CD14-positive monocyte (primary cell): ENCODE measurements around the gene DOCK4. TPM values are rescaled to one million over a fixed set of nuclear protein-coding genes. Genes with fewer than 3 reads are reported as not detected.

Source experiments
- DNase-seq, 3 donors: peaks; one replicate each; pipeline ENCODE4 v3.0.0-alpha.2; 2011 to 2022
- H2AFZ ChIP-seq: 2 replicates; pipeline ENCODE4 v1.6.0; 2012; ENCODE audit warnings: mild to moderate bottlenecking, low read depth, low read length, inconsistent platforms; ENCODE audit not compliant: insufficient read depth, poor library complexity, severe bottlenecking
- H3K27ac ChIP-seq, 2 donors: 1 replicate in 1 of 2; 2 replicates in 1 of 2; pipeline ENCODE4 v1.5.1; 2012 to 2013; ENCODE audit warnings: low read length in 2 of 2, control low read depth in 1 of 2, inconsistent platforms in 1 of 2, low read depth in 1 of 2, mild to moderate bottlenecking in 1 of 2
- H3K27me3 ChIP-seq, 2 donors: one replicate each; pipeline versions ENCODE4 v1.6.0 to v1.6.1; 2011 to 2013; ENCODE audit warnings: low read length in 2 of 2; ENCODE audit not compliant: control insufficient read depth in 2 of 2, insufficient read depth in 2 of 2
- H3K36me3 ChIP-seq, 2 donors: replicated peaks in 1 of 2; 1 replicate in 1 of 2; 2 replicates in 1 of 2; pipeline versions ENCODE4 v1.5.1 to v1.6.1; 2012 to 2013; ENCODE audit warnings: low read length in 2 of 2, control low read depth in 1 of 2, inconsistent platforms in 1 of 2, mild to moderate bottlenecking in 1 of 2; ENCODE audit not compliant: insufficient read depth in 2 of 2, control insufficient read depth in 1 of 2
- H3K4me1 ChIP-seq, 2 donors: 1 replicate in 1 of 2; 2 replicates in 1 of 2; pipeline versions ENCODE4 v1.5.1 to v1.6.1; 2012 to 2013; ENCODE audit warnings: low read length in 2 of 2, control low read depth in 1 of 2, inconsistent platforms in 1 of 2, mild to moderate bottlenecking in 1 of 2, moderate library complexity in 1 of 2; ENCODE audit not compliant: insufficient read depth in 2 of 2, control insufficient read depth in 1 of 2
- H3K4me2 ChIP-seq: replicated peaks from 2 replicates; pipeline ENCODE3; 2012; ENCODE audit warnings: low read length, moderate library complexity, mild to moderate bottlenecking; ENCODE audit not compliant: poor library complexity, severe bottlenecking; ENCODE audit errors: extremely low read depth
- H3K4me3 ChIP-seq, 3 experiments: fragments of 200-600 bp in 1 of 3; sonication (generic) in 1 of 3; replicated peaks in 1 of 3; 1 replicate in 2 of 3; 2 replicates in 1 of 3; pipeline ENCODE4 v1.5.1; 2011 to 2013; ENCODE audit warnings: low read length in 3 of 3, mild to moderate bottlenecking in 3 of 3, control low read depth in 2 of 3, low read depth in 2 of 3, inconsistent platforms in 1 of 3, moderate library complexity in 1 of 3
- H3K79me2 ChIP-seq: 2 replicates; pipeline ENCODE4 v1.6.0; 2012; ENCODE audit warnings: mild to moderate bottlenecking, control low read depth, inconsistent platforms, low read length, moderate library complexity; ENCODE audit not compliant: insufficient read depth
- H3K9ac ChIP-seq: 2 replicates; pipeline ENCODE4 v1.6.0; 2017; ENCODE audit warnings: low read length, mild to moderate bottlenecking; ENCODE audit not compliant: insufficient read depth, poor library complexity, severe bottlenecking
- H3K9me3 ChIP-seq, 2 donors: replicated peaks in 1 of 2; 1 replicate in 1 of 2; 2 replicates in 1 of 2; pipeline versions ENCODE4 v1.5.1 to v1.6.1; 2012 to 2013; ENCODE audit warnings: low read length in 2 of 2, control low read depth in 1 of 2; ENCODE audit not compliant: control insufficient read depth in 1 of 2, insufficient read depth in 1 of 2
- H4K20me1 ChIP-seq: 2 replicates; pipeline ENCODE4 v1.6.0; 2012; ENCODE audit warnings: mild to moderate bottlenecking, low read length, control low read depth, moderate library complexity; ENCODE audit not compliant: insufficient read depth
- H3K27ac Mint-ChIP-seq, 7 donors: one replicate each; pipeline ENCODE4 v1.8.0; 2020; ENCODE audit warnings: mild to moderate bottlenecking in 7 of 7, mixed read lengths in 7 of 7, moderate library complexity in 6 of 7, inconsistent platforms in 2 of 7
- H3K27me3 Mint-ChIP-seq, 3 donors: one replicate each; pipeline ENCODE4 v1.8.0; 2021 to 2022; ENCODE audit warnings: low read depth in 3 of 3, mild to moderate bottlenecking in 3 of 3, mixed read lengths in 3 of 3, moderate library complexity in 3 of 3, inconsistent platforms in 1 of 3
- H3K36me3 Mint-ChIP-seq, 2 donors: one replicate each; pipeline ENCODE4 v1.8.0; 2020; ENCODE audit warnings: mixed read lengths in 2 of 2, inconsistent platforms in 1 of 2, mild to moderate bottlenecking in 1 of 2
- H3K4me1 Mint-ChIP-seq: one replicate; pipeline ENCODE4 v1.8.0; 2020; ENCODE audit warnings: mild to moderate bottlenecking, mixed read lengths
- H3K4me3 Mint-ChIP-seq, 2 donors: one replicate each; pipeline ENCODE4 v1.8.0; 2020; ENCODE audit warnings: mild to moderate bottlenecking in 2 of 2, mixed read lengths in 2 of 2, moderate library complexity in 1 of 2
- H3K9me3 Mint-ChIP-seq, 7 donors: one replicate each; pipeline ENCODE4 v1.8.0; 2020 to 2022; ENCODE audit warnings: mixed read lengths in 7 of 7, mild to moderate bottlenecking in 6 of 7, moderate library complexity in 6 of 7, inconsistent platforms in 2 of 7
- WGBS: methylation state at CpG from one replicate; pipeline ENCODE4 v1.1.5; 2013; ENCODE audit warnings: missing lambda C conversion rate; ENCODE audit not compliant: insufficient coverage; 5-methylcytosine and 5-hydroxymethylcytosine counted together
- intact Hi-C, 2 donors: fragments of 100-400 bp; cut with micrococcal nuclease; formaldehyde crosslinking; loops; one replicate each; pipeline versions ENCODE4 v1.15.0 to v1.15.1; 2023
- polyA plus RNA-seq, 3 donors: library from polyadenylated mRNA; depleted of rRNA in 1 of 3; unstranded in 2 of 3; stranded (reverse) in 1 of 3; fragments of 300-500 nt in 2 of 3; fragments of >200 nt in 1 of 3; fragmentation: Illumina TruSeq in 2 of 3; gene quantifications; 1 replicate in 2 of 3; 2 replicates in 1 of 3; pipeline ENCODE4 v1.2.3, GENCODE V29; 2012 to 2021
- TF ChIP-seq, protein P1 (sequence below): fragments of 200-600 bp; IDR thresholded peaks from one replicate; pipeline ENCODE4 v1.8.0; 2022; ENCODE audit warnings: antibody characterized with exemption, mild to moderate bottlenecking

DOCK4 gene
- polyA plus RNA-seq, 3 donors, result 1.3 to 5.0 (median 2.7) TPM

DNA sequence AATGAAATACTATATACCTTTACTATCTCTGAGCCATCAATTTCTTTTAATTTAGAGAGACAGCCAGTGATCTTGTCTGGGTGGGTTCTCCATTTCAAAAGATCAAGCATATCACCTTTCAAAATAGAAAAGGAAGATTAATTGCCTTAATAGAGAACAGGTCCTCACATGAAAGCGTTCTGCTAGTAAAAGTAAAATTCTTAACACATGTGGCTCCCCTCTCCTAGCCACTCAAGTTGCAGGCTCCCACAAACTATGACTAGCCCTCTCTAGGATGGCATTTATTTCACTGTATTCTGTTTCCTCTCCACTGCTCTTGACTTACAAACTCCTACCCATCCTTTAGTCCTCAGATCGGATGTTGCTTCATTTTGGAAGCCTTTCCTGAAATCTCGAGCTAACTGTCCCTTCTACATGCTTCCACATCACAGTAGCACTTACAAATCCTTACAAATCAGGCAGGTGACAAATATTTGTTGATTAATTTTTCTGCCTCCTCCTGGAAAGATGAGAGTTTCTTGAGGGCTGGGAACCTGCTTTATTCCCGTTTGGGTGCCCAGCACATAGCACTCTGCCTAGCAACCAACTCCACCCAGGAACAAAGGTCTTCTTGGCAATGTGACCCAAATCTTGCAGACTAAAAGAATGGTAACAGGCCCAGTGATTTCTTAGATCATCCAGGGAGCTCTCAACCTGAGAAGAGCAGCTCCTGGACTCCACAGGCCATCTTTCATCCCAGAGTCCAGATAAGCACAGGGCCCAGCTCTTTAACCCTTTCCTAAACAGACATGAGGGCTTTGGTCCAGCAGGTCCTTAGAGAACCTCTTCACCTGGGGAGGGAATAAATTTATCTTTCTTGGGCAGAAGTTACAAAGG is 333.5 kb downstream of the DOCK4 start:
- no peak overlapping the region for H3K4me3 ChIP-seq
- H3K27me3 ChIP-seq, result no peaks in the 10 kb centered on the region
- Mint-ChIP-seq H3K4me3 (no peak overlapping the region), H3K36me3 (no peaks in the 10 kb centered on the region), H3K27ac (peak overlapping the region in 1 of 7 donors; percentile 11), H3K4me1 (no peaks in the 10 kb centered on the region), H3K9me3 (no peaks in the 10 kb centered on the region), H3K27me3 (peaks cover 0 to 2% (median 0%) of the 10 kb centered on the region in 3 donors)
- intact Hi-C loops, result no loop called here
- H2AFZ ChIP-seq, result no peak overlapping the region
- no peak overlapping the region for H3K27ac ChIP-seq
- no peaks in the 10 kb centered on the region for H3K9me3 ChIP-seq
- H3K36me3 ChIP-seq, result no peaks in the 10 kb centered on the region
- no peak for DNase-seq
- H3K79me2 ChIP-seq, result no peaks in the 10 kb centered on the region
- H3K9ac ChIP-seq, result no peak overlapping the region
- TF ChIP-seq, protein P1, sequence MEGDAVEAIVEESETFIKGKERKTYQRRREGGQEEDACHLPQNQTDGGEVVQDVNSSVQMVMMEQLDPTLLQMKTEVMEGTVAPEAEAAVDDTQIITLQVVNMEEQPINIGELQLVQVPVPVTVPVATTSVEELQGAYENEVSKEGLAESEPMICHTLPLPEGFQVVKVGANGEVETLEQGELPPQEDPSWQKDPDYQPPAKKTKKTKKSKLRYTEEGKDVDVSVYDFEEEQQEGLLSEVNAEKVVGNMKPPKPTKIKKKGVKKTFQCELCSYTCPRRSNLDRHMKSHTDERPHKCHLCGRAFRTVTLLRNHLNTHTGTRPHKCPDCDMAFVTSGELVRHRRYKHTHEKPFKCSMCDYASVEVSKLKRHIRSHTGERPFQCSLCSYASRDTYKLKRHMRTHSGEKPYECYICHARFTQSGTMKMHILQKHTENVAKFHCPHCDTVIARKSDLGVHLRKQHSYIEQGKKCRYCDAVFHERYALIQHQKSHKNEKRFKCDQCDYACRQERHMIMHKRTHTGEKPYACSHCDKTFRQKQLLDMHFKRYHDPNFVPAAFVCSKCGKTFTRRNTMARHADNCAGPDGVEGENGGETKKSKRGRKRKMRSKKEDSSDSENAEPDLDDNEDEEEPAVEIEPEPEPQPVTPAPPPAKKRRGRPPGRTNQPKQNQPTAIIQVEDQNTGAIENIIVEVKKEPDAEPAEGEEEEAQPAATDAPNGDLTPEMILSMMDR, result no peak
- 100% methylated on average over 2 of the region's 4 CpGs for WGBS
- no peaks in the 10 kb centered on the region for H4K20me1 ChIP-seq
- H3K4me2 ChIP-seq, result no peak overlapping the region
- H3K4me1 ChIP-seq, result no peaks in the 10 kb centered on the region

DNA sequence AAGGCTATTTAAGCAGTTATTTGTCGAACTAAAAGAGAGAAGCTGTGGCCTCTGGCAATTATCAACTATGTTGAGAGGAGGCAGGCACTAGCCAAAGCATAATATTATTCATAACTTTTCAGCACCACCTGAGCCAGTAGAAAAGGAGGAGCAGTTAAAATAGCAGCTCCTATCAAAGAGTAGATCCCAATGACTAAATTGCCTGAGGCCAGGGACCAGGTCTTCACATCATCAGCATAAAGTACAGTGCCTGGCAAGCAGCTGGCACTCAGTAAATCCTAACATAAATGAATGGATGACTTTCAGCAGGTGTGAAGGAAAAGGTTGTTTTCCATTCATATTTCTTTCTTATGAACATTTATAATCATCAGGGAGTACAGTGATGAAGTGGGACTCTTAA is 334.9 kb downstream of the DOCK4 start:
- Mint-ChIP-seq H3K9me3 (no peaks in the 10 kb centered on the region), H3K36me3 (no peaks in the 10 kb centered on the region), H3K4me1 (no peaks in the 10 kb centered on the region), H3K4me3 (no peak overlapping the region), H3K27me3 (peaks cover 0 to 2% (median 0%) of the 10 kb centered on the region in 3 donors), H3K27ac (no peak overlapping the region)
- Histone ChIP-seq H3K27me3 (no peaks in the 10 kb centered on the region), H4K20me1 (no peaks in the 10 kb centered on the region), H2AFZ (no peak overlapping the region), H3K9me3 (no peaks in the 10 kb centered on the region), H3K79me2 (no peaks in the 10 kb centered on the region), H3K27ac (no peak overlapping the region), H3K4me3 (no peak overlapping the region), H3K9ac (no peak overlapping the region), H3K4me2 (no peak overlapping the region), H3K36me3 (no peaks in the 10 kb centered on the region), H3K4me1 (no peaks in the 10 kb centered on the region)
- TF ChIP-seq, protein P1, result no peak
- intact Hi-C loops, result no loop called here
- no peak for DNase-seq
- no CpG with 5 or more reads among the region's 1 CpG for WGBS
